HG02943 (cell line): ENCODE data around the gene FAM98C.

Source experiments
- ATAC-seq: cut with Tn5 transposase; IDR thresholded peaks from one replicate; pipeline ENCODE4 v1.9.1; 2021; ENCODE audit warnings: mild to moderate bottlenecking, low read depth, moderate library complexity; ENCODE audit not compliant: unreplicated experiment

Gene FAM98C

DNA sequence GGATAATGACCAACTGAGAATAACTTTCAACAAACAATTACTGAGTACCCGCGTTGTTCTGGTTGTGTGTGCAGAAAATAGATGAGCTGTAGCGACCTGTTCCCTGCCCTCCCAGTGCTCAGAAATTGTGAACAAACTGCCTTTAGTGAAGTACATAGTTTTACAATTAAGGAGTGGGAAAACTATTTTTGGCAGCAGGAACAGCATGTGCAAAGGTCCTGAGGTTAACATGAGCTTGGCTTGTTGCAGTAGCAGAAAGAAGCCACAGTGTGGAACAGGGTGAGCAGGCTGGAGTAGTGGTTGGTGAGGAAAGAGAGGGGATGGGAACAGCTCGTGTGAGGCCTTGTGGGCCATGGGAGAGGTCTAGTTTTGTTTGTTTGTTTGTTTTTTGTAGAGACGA, 46.6 kb downstream of the FAM98C start:
- no peak for ATAC-seq

DNA sequence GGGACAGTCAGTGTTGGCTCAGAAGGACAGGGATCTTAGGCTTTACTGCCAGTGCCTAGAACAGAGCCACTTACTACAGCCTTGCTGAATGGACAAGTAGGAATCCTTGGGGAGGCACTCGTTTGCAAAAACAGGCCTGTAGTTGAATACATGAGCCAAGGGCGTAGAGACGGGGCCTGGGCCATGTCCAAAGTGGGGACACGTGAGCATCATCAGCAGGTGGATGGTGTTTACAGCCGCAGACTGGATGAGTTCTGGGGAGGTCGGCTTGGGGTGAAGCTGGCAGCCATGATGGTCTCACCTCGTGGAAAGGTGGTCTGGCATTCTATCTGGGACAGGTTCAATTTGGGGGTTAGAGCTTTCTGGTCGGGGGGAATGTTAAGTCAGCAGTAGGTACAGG, 48.1 kb downstream of the FAM98C start:
- no peak for ATAC-seq

DNA sequence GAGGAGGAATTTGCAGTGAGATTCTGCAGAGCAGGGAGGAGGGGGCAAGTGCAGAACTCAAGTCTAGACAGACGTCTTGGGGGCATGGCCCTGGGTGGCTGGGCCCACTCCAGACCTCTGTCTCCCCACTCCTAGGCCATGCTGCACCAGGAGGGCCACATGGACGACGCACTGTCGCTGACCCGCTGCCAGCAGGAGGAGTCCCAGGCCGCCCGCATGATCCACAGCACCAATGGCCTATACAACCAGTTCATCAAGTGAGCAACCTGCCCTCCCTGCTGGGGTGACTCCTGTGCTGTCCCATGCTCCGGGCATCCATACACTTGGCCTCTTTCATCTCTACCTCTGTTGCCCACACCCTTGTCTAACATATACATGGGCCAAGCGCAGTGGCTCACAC, 48.7 kb downstream of the FAM98C start:
- no peak for ATAC-seq

DNA sequence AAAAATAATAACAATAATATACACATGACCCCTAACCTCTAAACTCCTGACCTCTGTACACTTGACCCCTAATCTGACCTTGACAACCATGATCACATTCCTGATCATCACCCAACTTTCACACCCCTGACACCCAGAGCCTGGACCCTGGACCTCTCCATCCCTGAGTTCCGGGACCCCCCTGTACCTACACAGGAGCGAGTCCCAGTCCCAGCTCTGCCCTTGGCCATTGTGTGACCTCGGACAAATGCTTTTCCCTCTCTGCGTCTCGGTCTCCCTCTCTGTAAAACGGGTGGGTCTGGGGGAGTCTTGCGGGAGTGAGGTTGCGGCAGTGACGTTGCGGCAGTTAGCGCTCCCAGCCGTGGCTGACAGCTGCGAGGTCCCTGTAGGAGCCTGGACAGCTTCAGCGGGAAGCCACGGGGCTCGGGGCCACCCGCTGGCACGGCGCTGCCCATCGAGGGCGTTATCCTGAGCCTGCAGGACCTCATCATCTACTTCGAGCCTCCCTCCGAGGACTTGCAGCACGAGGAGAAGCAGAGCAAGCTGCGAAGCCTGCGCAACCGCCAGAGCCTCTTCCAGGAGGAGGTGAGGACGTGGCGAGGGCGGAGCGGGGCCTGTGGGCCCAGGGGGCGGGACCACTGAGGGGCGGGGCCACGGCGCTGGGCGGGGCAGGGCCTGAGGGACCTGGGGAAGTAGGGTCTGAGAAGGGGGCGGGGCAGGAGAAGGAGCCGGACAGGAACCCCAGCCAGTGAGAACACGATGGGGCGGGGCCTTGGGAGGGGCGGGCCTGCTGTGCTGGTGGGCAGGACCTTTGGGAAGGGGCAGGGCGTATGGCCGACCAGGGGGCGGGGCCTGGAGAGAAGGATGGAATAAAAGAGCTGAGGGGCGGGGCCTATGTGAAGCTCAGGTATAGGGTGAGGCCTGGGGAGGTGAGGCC, 49.8 kb downstream of the FAM98C start:
- ATAC-seq: no peak

DNA sequence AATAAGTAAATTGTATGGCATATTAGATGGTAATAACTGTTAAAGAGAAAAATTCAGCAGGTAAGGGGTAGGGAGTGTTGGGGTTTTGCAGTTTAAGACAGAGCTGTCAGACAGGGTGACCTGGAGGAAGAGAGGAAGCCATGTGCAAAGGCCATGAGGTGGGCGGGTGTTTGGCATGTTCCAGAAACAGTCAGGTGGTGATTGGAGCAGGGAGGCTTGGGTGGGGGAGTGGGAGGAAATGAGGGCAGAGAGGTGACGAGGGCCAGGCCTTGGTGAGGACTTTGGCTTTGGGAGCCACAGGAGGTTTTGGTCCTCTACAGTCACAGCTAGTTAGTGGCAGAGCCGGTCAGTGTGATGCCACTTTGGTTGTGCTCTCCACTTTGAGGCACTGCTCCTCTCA, 50.7 kb downstream of the FAM98C start:
- ATAC-seq: no peak

DNA sequence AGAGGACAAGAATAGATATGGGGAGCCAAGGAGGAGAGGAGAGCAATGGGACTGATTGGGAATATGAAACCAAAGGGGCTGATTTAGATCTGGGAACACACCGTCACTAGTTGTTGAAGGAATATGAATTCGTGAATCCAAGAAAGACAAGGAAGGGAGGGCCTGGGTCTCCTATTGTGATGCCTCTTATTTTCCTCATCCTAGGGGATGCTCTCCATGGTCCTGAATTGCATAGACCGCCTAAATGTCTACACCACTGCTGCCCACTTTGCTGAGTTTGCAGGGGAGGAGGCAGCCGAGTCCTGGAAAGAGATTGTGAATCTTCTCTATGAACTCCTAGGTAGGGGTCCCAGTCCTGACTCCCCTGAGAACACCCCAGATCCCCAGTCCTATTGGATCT, 52.1 kb downstream of the FAM98C start:
- ATAC-seq: no peak

DNA sequence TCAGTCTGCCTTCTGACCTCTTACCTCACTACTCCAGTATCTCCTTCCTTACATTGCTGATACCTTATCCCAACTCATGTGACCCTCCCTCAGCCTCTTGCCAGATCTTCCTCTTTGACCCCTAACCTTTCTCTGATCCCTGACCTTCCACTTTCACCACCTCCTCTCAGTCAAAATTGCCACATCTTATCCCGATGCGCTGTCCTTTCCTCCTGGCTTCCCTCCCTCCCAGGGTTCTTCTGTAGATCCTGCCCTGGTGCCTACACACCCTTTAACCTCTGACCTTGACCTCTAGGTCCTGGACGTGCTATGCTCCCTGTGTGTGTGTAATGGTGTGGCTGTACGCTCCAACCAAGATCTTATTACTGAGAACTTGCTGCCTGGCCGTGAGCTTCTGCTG, 54.3 kb downstream of the FAM98C start:
- no peak for ATAC-seq

DNA sequence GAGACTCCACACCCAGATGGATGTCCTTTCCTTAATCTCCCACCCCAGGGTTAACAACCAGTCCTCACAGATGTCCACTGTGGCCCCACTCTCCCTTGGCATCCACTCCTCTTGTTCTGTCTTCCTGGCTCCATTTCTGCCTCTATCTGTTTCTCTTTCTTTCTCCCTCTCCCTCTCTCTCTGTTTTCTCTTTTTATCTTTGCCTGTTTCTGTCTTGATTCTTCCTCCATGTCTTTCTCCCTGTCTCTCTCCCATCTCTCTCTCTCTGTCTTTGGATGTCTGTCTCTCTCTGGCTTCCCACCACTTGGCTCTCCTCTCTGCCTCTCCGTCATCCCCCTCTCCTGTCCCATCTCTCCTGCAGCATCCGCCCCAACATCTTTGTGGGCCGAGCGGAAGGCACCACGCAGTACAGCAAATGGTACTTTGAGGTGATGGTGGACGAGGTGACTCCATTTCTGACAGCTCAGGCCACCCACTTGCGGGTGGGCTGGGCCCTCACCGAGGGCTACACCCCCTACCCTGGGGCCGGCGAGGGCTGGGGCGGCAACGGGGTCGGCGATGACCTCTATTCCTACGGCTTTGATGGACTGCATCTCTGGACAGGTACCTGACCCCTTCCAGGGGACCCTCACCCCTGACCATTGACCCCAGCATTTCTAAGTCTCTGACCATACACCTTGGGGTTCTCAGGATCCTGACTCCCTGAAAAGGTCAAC, 55.0 kb downstream of the FAM98C start:
- ATAC-seq: no peak
